ENCODE data around the gene CDX2. TPM values are rescaled to one million over a fixed set of nuclear protein-coding genes. Genes with fewer than 3 reads are reported as not detected.

CDX2 gene
- total and polyA plus RNA-seq, 9 donors = 0.02 to 0.26 (median 0.12) TPM; not detected in 6

DNA sequence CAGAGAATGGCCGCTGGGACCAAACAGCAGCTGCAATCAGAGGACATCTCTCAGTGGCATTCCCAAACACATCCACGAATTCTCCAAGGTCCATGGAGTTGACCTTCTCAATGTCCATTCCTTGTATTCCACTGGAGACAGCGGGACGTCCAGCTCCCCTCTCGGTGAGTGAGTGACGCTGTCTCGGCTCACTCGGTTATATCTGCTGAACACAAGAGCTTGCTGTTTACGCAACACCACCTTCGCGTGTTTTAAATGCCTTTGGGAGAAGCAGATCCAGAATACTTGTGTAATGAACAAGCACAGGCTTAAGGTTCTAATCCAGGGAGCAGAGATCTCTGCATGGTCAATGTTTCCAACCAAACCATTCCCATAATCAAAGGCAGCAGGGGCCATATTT is 19.4 kb upstream of the CDX2 start, which contains the start of gene URAD:
Gene URAD (minus strand): TSS at position 174 of the 400 bp plus-strand sequence. CDS start 56 bp downstream, at position 118.
- TF ChIP-seq, protein P1, sequence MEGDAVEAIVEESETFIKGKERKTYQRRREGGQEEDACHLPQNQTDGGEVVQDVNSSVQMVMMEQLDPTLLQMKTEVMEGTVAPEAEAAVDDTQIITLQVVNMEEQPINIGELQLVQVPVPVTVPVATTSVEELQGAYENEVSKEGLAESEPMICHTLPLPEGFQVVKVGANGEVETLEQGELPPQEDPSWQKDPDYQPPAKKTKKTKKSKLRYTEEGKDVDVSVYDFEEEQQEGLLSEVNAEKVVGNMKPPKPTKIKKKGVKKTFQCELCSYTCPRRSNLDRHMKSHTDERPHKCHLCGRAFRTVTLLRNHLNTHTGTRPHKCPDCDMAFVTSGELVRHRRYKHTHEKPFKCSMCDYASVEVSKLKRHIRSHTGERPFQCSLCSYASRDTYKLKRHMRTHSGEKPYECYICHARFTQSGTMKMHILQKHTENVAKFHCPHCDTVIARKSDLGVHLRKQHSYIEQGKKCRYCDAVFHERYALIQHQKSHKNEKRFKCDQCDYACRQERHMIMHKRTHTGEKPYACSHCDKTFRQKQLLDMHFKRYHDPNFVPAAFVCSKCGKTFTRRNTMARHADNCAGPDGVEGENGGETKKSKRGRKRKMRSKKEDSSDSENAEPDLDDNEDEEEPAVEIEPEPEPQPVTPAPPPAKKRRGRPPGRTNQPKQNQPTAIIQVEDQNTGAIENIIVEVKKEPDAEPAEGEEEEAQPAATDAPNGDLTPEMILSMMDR (IDR thresholded peaks at IDR 0.05) = no peak
- no peak for TF ChIP-seq EP300 (IDR thresholded peaks at IDR 0.05)
- H3K27ac ChIP-seq = no peak within 1 kb of the TSS
- H3K4me3 ChIP-seq = no peak within 1 kb of the TSS
- no peaks in the 10 kb centered on the region for H3K27me3 ChIP-seq
- DNase-seq = no peak
- no peaks in the 10 kb centered on the region for H3K36me3 ChIP-seq
- H3K9me3 ChIP-seq = no peaks in the 10 kb centered on the region
- no peaks in the 10 kb centered on the region for H3K4me1 ChIP-seq (ENCODE audit: insufficient read depth)
- intact Hi-C loops (cut with DNase I) = loop anchor here in 1 of 4 donors (10.0 kb wide), 1 partner anchor 164 kb away; no protein-coding TSS in a partner anchor
- 73 to 76% (median 75%) methylated on average over 11 of the region's 11 CpGs for WGBS, 3 donors

DNA sequence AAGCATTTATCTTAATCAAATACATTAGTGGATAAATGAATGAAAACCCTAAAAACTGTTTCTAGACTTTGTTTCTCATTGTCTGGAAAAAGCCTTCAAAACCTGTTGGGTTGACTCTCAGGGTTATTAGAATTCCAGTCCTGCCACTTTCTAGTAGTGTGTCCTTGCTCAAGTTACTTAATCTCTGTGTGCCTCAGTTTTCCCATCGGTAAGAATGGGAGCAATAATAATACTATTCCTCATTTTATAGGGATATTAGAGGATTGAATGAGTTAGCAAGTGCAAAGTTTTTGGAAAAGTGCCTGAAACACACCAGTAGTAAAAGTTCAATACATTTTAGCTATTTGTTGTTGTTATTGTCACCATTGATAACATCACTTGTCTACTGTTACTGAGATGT is 16.5 kb upstream of the CDX2 start:
- Histone ChIP-seq H3K4me3 (no peak overlapping the region), H3K27ac (no peak overlapping the region), H3K36me3 (no peaks in the 10 kb centered on the region), H3K27me3 (no peaks in the 10 kb centered on the region), H3K9me3 (no peaks in the 10 kb centered on the region), H3K4me1 (ENCODE audit: insufficient read depth) (no peaks in the 10 kb centered on the region)
- WGBS, 3 donors = 84 to 88% (median 87%) methylated on average over 1 of the region's 1 CpG
- no peak for DNase-seq
- intact Hi-C loops (cut with DNase I) = loop anchor here in 1 of 4 donors (10.0 kb wide), 1 partner anchor 161 kb away; no protein-coding TSS in a partner anchor
- TF ChIP-seq POLR2A (IDR thresholded peaks at IDR 0.05) (no peak), EP300 (IDR thresholded peaks at IDR 0.05) (no peak)
- TF ChIP-seq, protein P1 (IDR thresholded peaks at IDR 0.05) = no peak

DNA sequence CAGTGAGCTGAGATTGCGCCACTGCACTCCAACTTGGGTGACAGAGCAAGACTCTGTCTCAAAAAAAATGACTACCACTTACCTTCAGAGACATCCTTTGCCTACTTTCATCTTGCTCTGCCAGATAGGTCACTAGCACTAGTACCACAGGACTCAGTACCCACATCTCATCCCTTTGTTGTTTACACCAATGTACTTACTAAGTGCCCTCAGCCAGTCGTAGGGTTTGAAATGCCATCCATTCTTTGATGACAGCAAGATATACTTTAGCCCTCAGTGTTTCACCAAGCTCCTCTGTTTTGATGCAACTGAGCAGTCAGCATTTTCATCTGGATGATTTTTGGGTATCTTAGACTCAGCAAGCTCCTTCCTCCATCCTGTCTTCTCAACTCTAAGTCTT is 13.2 kb upstream of the CDX2 start:
- Histone ChIP-seq H3K9me3 (no peaks in the 10 kb centered on the region), H3K36me3 (no peaks in the 10 kb centered on the region), H3K4me1 (ENCODE audit: insufficient read depth) (no peaks in the 10 kb centered on the region), H3K4me3 (no peak overlapping the region), H3K27ac (no peak overlapping the region), H3K27me3 (no peaks in the 10 kb centered on the region)
- intact Hi-C loops (cut with DNase I) = loop anchor here in 2 of 4 donors (5.0 to 10.0 kb wide), 3 partner anchors 158 to 620 kb away; no protein-coding TSS in a partner anchor
- no peak for TF ChIP-seq EP300 (IDR thresholded peaks at IDR 0.05)
- TF ChIP-seq, protein P1 (IDR thresholded peaks at IDR 0.05) = no peak
- TF ChIP-seq POLR2A (IDR thresholded peaks at IDR 0.05) = no peak
- WGBS, 3 donors = 51 to 54% (median 52%) methylated on average over 2 of the region's 2 CpGs
- no peak for DNase-seq

DNA sequence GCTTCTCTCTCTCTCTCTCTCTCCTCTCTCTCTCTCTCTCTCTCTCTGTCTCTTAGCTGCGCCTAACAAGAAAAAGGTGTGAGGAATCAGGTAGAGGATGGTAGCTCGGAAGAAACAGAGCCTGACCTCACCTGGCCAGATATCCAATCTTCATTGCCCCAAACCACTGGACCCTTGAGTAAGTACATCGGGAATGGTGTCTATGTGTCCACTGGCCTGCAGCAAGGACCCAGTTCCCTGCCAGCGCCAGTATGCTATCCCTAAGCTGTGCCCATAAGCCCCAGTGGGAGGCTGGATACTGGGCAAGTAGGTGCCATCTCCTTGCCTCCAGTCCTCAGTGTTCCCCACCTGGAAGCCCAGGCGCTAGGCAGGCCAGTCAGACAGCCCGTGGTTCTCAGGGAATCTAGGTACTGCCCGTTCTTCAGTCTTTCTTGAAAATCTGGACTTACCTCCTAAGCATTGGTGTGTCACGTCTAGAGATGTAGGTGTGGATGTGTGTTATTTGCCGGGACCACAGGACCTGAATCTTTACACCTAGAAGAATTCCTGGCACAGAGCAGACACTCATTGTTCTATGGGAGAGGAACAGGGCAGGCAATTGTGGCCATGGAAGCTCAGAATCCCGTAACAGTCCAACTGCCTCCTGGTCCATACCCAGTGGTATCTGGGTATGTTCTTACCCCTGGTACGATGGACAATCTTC is 12.0 kb upstream of the CDX2 start:
- intact Hi-C loops (cut with DNase I) = loop anchor here in 2 of 4 donors (5.0 to 10.0 kb wide), 3 partner anchors 156 to 619 kb away; no protein-coding TSS in a partner anchor
- H3K4me3 ChIP-seq = no peak overlapping the region
- H3K27ac ChIP-seq = no peak overlapping the region
- DNase-seq = no peak
- H3K27me3 ChIP-seq = no peaks in the 10 kb centered on the region
- no peaks in the 10 kb centered on the region for H3K36me3 ChIP-seq
- H3K4me1 ChIP-seq (ENCODE audit: insufficient read depth) = no peaks in the 10 kb centered on the region
- no peaks in the 10 kb centered on the region for H3K9me3 ChIP-seq
- TF ChIP-seq EP300 (IDR thresholded peaks at IDR 0.05) (no peak), POLR2A (IDR thresholded peaks at IDR 0.05) (no peak)
- TF ChIP-seq, protein P1 (IDR thresholded peaks at IDR 0.05) = no peak
- WGBS, 3 donors = 17 to 22% (median 19%) methylated on average over 11 of the region's 11 CpGs

Measured in ovary (tissue), 9 donors.